Psoas muscle (tissue), 8 donors: ENCODE results near the gene SAMD15. TPM values are rescaled to one million over a fixed set of nuclear protein-coding genes. Genes with fewer than 3 reads are reported as not detected.

Experiments used
- ATAC-seq, 4 donors: fragments of 200-7000 bp; cut with Tn5 transposase; one replicate each; pipeline ENCODE4 v1.9.1; 2020; ENCODE audit warnings: moderate library complexity in 3 of 4, mild to moderate bottlenecking in 2 of 4
- DNase-seq, 2 donors: peaks; one replicate each; pipeline ENCODE4 v3.0.0-alpha.2; 2020
- H3K27ac ChIP-seq: fragments of 200-600 bp; one replicate; pipeline ENCODE4 v1.8.0; 2022
- H3K27me3 ChIP-seq, 3 donors: fragments of 200-600 bp in 1 of 3; one replicate each; pipeline versions ENCODE4 v1.6.1 to v1.8.0; 2013 to 2022; ENCODE audit warnings: low read length in 2 of 3, mild to moderate bottlenecking in 2 of 3, moderate library complexity in 1 of 3; ENCODE audit not compliant: insufficient read depth in 3 of 3
- H3K36me3 ChIP-seq, 2 donors: fragments of 200-600 bp in 1 of 2; one replicate each; pipeline versions ENCODE4 v1.6.1 to v1.8.0; 2013 to 2022; ENCODE audit warnings: low read depth in 1 of 2, mild to moderate bottlenecking in 1 of 2, moderate library complexity in 1 of 2; ENCODE audit not compliant: insufficient read depth in 1 of 2
- H3K4me1 ChIP-seq: fragments of 200-600 bp; one replicate; pipeline ENCODE4 v1.8.0; 2022
- H3K4me3 ChIP-seq: fragments of 200-600 bp; one replicate; pipeline ENCODE4 v1.8.0; 2022; ENCODE audit warnings: mild to moderate bottlenecking
- H3K9me3 ChIP-seq: fragments of 200-600 bp; one replicate; pipeline ENCODE4 v1.8.0; 2022
- CTCF ChIP-seq: fragments of 200-600 bp; IDR thresholded peaks from one replicate; pipeline ENCODE4 v1.8.0; 2022; ENCODE audit warnings: antibody characterized with exemption
- WGBS, 3 donors: extraction: QIAGEN DNeasy Blood & Tissue Kit; methylation state at CpG; one replicate each; pipeline versions ENCODE4 v1.1.6 to v1.1.7; 2013; 5-methylcytosine and 5-hydroxymethylcytosine counted together
- intact Hi-C, 2 donors: fragments of 100-400 bp; cut with DNase I; formaldehyde crosslinking; loops; one replicate each; pipeline versions ENCODE4 v1.11.0 to v1.14.2; 2022
- polyA plus RNA-seq, 3 donors: library from polyadenylated mRNA; stranded (reverse); fragments of 200-250 nt; gene quantifications; one replicate each; pipeline ENCODE4 v1.2.3, GENCODE V29; 2013
- total RNA-seq, 4 donors: library from RNA; stranded (reverse); fragmentation: NEBNext Ultra II Directional in 2 of 4; extraction: Animal tissue kit (Norgen Biotek cat#: 25700) in 2 of 4; gene quantifications; one replicate each; pipeline versions ENCODE4 v1.2.1 to v1.2.4, GENCODE V29; 2021 to 2023
- donor health status: healthy with polysubstance abuse.
- donor health status: DM: no; HTN: no; CAD: no; lungs with moderate emphysema.
- donor health status: Bipolar disorder and iron deficiency.
- donor health status: healthy.
- donor health status: DM: yes; HTN: yes; CAD: no.
- donor health status: DM: no; HTN: no; CAD: no.
- donor health status: DM: no; HTN: no; CAD: no.
- donor health status: DM: yes; HTN: yes; CAD: no.

The SAMD15 gene
- total and polyA plus RNA-seq, 7 donors, result 0.12 to 0.75 (median 0.19) TPM; not detected in 3

- peaks cover 26 to 100% of the 10 kb centered on the region in 2 donors for H3K36me3 ChIP-seq
- intact Hi-C loops, result no loop called here
- ATAC-seq (no peak), DNase-seq (no peak)
- WGBS, 3 donors, result 96 to 98% (median 98%) methylated on average over 1 of the region's 1 CpG
- no peak for TF ChIP-seq CTCF
- no peak overlapping the region for H3K4me3 ChIP-seq
- H3K4me1 ChIP-seq, result no peaks in the 10 kb centered on the region
- no peaks in the 10 kb centered on the region for H3K27me3 ChIP-seq
- H3K9me3 ChIP-seq, result no peaks in the 10 kb centered on the region
- no peak overlapping the region for H3K27ac ChIP-seq
Observed at GRCh38 chr14:77438596-77438995, 61.4 kb downstream of the SAMD15 start.

- H3K36me3 ChIP-seq, result peaks cover 26 to 98% of the 10 kb centered on the region in 2 donors
- WGBS, 3 donors, result 83 to 89% (median 88%) methylated on average over 4 of the region's 4 CpGs
- no peak for DNase-seq
Observed at GRCh38 chr14:77439861-77440260, 62.7 kb downstream of the SAMD15 start.

More at GRCh38 chr14:77439861-77440260, 62.7 kb downstream of the SAMD15 start:
- Histone ChIP-seq H3K9me3 (no peaks in the 10 kb centered on the region), H3K4me1 (no peaks in the 10 kb centered on the region), H3K27me3 (no peaks in the 10 kb centered on the region), H3K27ac (no peak overlapping the region), H3K4me3 (no peak overlapping the region)
- no peak for ATAC-seq
- intact Hi-C loops, result no loop called here
- no peak for TF ChIP-seq CTCF

Other genes starting within 250 kb of the SAMD15 start
- gene ZDHHC22, start 235.6 kb upstream of the SAMD15 start, total RNA-seq, result not detected
- gene ZDHHC22, start 235.6 kb upstream of the SAMD15 start, polyA plus RNA-seq, result under 1 TPM in 2 of 3 donors, not detected in 1; 0.01 to 0.04 TPM
- under 1 TPM in 3 of 4 donors, not detected in 1; 0.04 to 0.58 (median 0.32) TPM for gene TMEM63C, start 195.6 kb upstream of the SAMD15 start, total RNA-seq
- gene TMEM63C, start 195.6 kb upstream of the SAMD15 start, polyA plus RNA-seq, result under 1 TPM in 1 of 3 donors, not detected in 2; 0.09 TPM
- gene NGB, start 106.2 kb upstream of the SAMD15 start, total RNA-seq, result not detected
- under 1 TPM in 1 of 3 donors, not detected in 2; 0.01 TPM for gene NGB, start 106.2 kb upstream of the SAMD15 start, polyA plus RNA-seq
- gene POMT2, start 56.5 kb upstream of the SAMD15 start, total RNA-seq, result 10 to 100 TPM; 29.2 to 57.5 (median 36.7) TPM
- gene POMT2, start 56.5 kb upstream of the SAMD15 start, polyA plus RNA-seq, result 10 to 100 TPM; 17.4 to 28.5 (median 24.4) TPM
- 10 to 100 TPM; 17.7 to 56.6 (median 29.7) TPM for gene GSTZ1, start 56.3 kb upstream of the SAMD15 start, total RNA-seq
- 10 to 100 TPM; 17.1 to 32.2 (median 28.9) TPM for gene GSTZ1, start 56.3 kb upstream of the SAMD15 start, polyA plus RNA-seq
- gene TMED8, start 285 bp upstream of the SAMD15 start, total RNA-seq, result 1 to 10 TPM; 2.8 to 3.5 (median 3.1) TPM
- gene TMED8, start 285 bp upstream of the SAMD15 start, polyA plus RNA-seq, result 1 to 10 TPM; 1.5 to 9.2 (median 2.8) TPM
- gene NOXRED1, start 46.1 kb downstream of the SAMD15 start, total RNA-seq, result under 1 TPM in 3 of 4 donors, not detected in 1; 0.21 to 0.32 (median 0.26) TPM
- gene NOXRED1, start 46.1 kb downstream of the SAMD15 start, polyA plus RNA-seq, result under 1 TPM; 0.13 to 0.34 (median 0.22) TPM
- gene VIPAS39, start 80.2 kb downstream of the SAMD15 start, total RNA-seq, result 10 to 100 TPM in 3 of 4 donors, 1 to 10 TPM in 1; 9.6 to 13.5 (median 11.7) TPM
- gene VIPAS39, start 80.2 kb downstream of the SAMD15 start, polyA plus RNA-seq, result 10 to 100 TPM in 2 of 3 donors, 1 to 10 TPM in 1; 9.8 to 22.2 (median 15.2) TPM
- gene AHSA1, start 80.7 kb downstream of the SAMD15 start, total RNA-seq, result 100 to 1,000 TPM; 180 to 271 (median 189) TPM
- 100 to 1,000 TPM; 206 to 246 (median 207) TPM for gene AHSA1, start 80.7 kb downstream of the SAMD15 start, polyA plus RNA-seq
- gene ISM2, start 121.4 kb downstream of the SAMD15 start, total RNA-seq, result not detected
- gene ISM2, start 121.4 kb downstream of the SAMD15 start, polyA plus RNA-seq, result under 1 TPM in 1 of 3 donors, not detected in 2; 0.04 TPM
- gene SPTLC2, start 239.3 kb downstream of the SAMD15 start, total RNA-seq, result 1 to 10 TPM; 5.8 to 9.0 (median 6.6) TPM
- gene SPTLC2, start 239.3 kb downstream of the SAMD15 start, polyA plus RNA-seq, result 1 to 10 TPM; 2.4 to 5.5 (median 4.5) TPM